DMS 273 (cell line): Measurements from ENCODE around the gene PGGHG.

ENCODE experiments used
- DNase-seq: peaks from one replicate; lab custom pipeline; 2025; ENCODE audit not compliant: unreplicated experiment; lab: John Stamatoyannopoulos, UW

The PGGHG gene

DNA sequence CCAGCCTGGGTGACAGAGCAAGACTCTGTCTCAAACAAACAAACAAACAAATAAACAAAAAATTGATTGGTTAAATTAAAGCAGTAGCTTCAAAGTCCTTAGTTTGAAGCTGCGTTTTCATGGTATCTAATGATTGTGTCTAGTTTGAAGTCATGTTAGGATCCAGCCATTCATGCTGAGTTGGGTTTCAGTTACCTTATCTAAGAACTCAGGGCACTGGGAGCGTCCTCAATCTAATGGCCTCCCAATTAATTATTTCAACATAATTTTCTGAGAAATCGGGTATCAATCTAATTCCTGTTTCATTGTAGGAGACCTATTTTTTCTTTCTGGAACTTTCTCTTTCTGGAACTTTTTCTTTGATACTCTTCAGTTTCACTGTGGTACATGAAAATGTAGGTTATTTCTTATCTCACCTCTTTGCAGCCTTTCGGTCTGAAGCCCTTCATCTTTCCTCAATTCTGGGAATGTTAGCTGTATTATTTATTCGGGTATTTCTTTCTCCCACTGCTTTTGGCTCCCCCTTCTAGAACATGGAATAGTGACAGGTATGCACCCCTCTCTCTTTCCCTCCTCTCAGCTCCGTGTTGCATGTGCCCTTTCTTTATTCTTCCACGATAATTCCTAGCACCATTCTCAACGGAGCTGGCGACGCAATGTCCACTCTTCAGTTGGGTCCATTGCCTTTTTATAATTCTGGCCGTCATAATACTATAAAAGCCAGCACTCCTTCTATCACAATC is 56.1 kb downstream of the PGGHG start:
- DNase-seq = no peak
